Neural cell (in vitro differentiated cells): ENCODE measurements around the gene TRPM7.

Experiments
- EP300 ChIP-seq: fragments of 450-650 bp; conservative IDR thresholded peaks from 2 replicates; pipeline ENCODE4 v1.6.1; 2014; ENCODE audit warnings: antibody characterized with exemption, mild to moderate bottlenecking, moderate library complexity; ENCODE audit not compliant: poor library complexity, severe bottlenecking
- EZH2 ChIP-seq: fragments of 200-600, 300-800 bp; shearing (Covaris generic), sonication (generic); IDR thresholded peaks from 2 replicates; pipeline ENCODE4 v1.6.1; 2014; ENCODE audit warnings: antibody characterized with exemption, low read length, borderline replicate concordance, mild to moderate bottlenecking; ENCODE audit not compliant: insufficient read depth, poor library complexity, severe bottlenecking
- POLR2AphosphoS5 ChIP-seq: IDR thresholded peaks from 2 replicates; pipeline ENCODE4 v1.6.1; 2012
- RAD21 ChIP-seq: fragments of 450-650 bp; conservative IDR thresholded peaks from 2 replicates; pipeline ENCODE4 v1.6.1; 2014; ENCODE audit warnings: antibody characterized with exemption, mild to moderate bottlenecking, moderate library complexity
- REST ChIP-seq: IDR thresholded peaks from 2 replicates; pipeline ENCODE4 v1.6.1; 2012; ENCODE audit warnings: borderline replicate concordance
- TAF1 ChIP-seq: IDR thresholded peaks from 2 replicates; pipeline ENCODE4 v1.6.1; 2012; ENCODE audit warnings: low read depth
- TF ChIP-seq, protein P1 (sequence below): fragments of 450-650 bp; IDR thresholded peaks from 2 replicates; pipeline ENCODE4 v1.5.1; 2014; ENCODE audit warnings: antibody characterized with exemption, mild to moderate bottlenecking, moderate library complexity; ENCODE audit not compliant: poor library complexity, severe bottlenecking

DNA sequence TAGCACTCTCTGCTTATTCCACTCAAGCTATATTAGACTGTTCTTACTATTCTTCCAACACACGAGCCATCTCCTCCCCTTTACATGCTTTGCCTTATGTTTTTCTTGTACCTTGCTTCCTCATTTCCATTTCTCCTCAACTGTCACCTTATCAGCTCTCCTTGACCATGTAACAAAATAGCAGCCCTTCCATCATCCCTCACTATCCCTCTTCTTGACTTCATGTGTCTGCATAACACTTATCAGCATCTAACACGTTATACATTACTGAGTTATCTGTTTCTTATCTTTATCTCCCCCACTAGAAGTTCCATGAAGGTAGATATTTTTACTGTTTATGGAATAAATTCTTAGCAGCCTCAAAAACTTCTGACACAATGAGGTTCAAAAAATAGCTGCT, 45.3 kb downstream of the TRPM7 start:
- TF ChIP-seq, protein P1, sequence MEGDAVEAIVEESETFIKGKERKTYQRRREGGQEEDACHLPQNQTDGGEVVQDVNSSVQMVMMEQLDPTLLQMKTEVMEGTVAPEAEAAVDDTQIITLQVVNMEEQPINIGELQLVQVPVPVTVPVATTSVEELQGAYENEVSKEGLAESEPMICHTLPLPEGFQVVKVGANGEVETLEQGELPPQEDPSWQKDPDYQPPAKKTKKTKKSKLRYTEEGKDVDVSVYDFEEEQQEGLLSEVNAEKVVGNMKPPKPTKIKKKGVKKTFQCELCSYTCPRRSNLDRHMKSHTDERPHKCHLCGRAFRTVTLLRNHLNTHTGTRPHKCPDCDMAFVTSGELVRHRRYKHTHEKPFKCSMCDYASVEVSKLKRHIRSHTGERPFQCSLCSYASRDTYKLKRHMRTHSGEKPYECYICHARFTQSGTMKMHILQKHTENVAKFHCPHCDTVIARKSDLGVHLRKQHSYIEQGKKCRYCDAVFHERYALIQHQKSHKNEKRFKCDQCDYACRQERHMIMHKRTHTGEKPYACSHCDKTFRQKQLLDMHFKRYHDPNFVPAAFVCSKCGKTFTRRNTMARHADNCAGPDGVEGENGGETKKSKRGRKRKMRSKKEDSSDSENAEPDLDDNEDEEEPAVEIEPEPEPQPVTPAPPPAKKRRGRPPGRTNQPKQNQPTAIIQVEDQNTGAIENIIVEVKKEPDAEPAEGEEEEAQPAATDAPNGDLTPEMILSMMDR: no peak
- TF ChIP-seq REST: no peak
- no peak for TF ChIP-seq EP300
- no peak for TF ChIP-seq POLR2AphosphoS5
- TF ChIP-seq RAD21: no peak
- no peak for TF ChIP-seq EZH2
- TF ChIP-seq TAF1: no peak
